Retina (tissue), 1 donor: Measurements from ENCODE around the gene RAPH1.

Experiments used
- DNase-seq: peaks from one replicate; pipeline ENCODE4 v3.0.0-alpha.2; 2016

Gene RAPH1

GRCh38 chr2:203535078-203535783 lies at the start of gene RAPH1:
Gene RAPH1 (minus strand): TSS chr2:203535301. CDS start chr2:203495353, 39,948 bp downstream.
- DNase-seq, result peak; percentile 88

GRCh38 chr2:203584784-203585183 lies 49.7 kb upstream of the RAPH1 start:
- no peak for DNase-seq

- DNase-seq, result no peak
Measured at GRCh38 chr2:203583701-203584100, 48.6 kb upstream of the RAPH1 start.

GRCh38 chr2:203583084-203583695 lies 48.1 kb upstream of the RAPH1 start:
- no peak for DNase-seq

GRCh38 chr2:203582468-203582867 lies 47.4 kb upstream of the RAPH1 start:
- DNase-seq, result no peak

GRCh38 chr2:203580844-203581243 lies 45.7 kb upstream of the RAPH1 start:
- no peak for DNase-seq

- DNase-seq, result no peak
Measured at GRCh38 chr2:203579730-203580129, 44.6 kb upstream of the RAPH1 start.

- DNase-seq, result no peak
Measured at GRCh38 chr2:203578759-203579643, 43.9 kb upstream of the RAPH1 start.

GRCh38 chr2:203574824-203575223 lies 39.7 kb upstream of the RAPH1 start:
- DNase-seq, result no peak

GRCh38 chr2:203572316-203572715 lies 37.2 kb upstream of the RAPH1 start:
- DNase-seq, result no peak

GRCh38 chr2:203569677-203570316 lies 34.7 kb upstream of the RAPH1 start:
- DNase-seq, result no peak

GRCh38 chr2:203567691-203568090 lies 32.6 kb upstream of the RAPH1 start:
- DNase-seq, result no peak

- no peak for DNase-seq
Measured at GRCh38 chr2:203566161-203566560, 31.1 kb upstream of the RAPH1 start.

- DNase-seq, result no peak
Measured at GRCh38 chr2:203565076-203565475, 30.0 kb upstream of the RAPH1 start.

- no peak for DNase-seq
Measured at GRCh38 chr2:203562268-203562667, 27.2 kb upstream of the RAPH1 start.

- no peak for DNase-seq
Measured at GRCh38 chr2:203559641-203560040, 24.5 kb upstream of the RAPH1 start.

GRCh38 chr2:203553784-203554183 lies 18.7 kb upstream of the RAPH1 start:
- no peak for DNase-seq

- DNase-seq, result no peak
Measured at GRCh38 chr2:203551778-203552177, 16.7 kb upstream of the RAPH1 start.

- no peak for DNase-seq
Measured at GRCh38 chr2:203550266-203550665, 15.2 kb upstream of the RAPH1 start.

GRCh38 chr2:203549406-203549805 lies 14.3 kb upstream of the RAPH1 start:
- no peak for DNase-seq

GRCh38 chr2:203548887-203549286 lies 13.8 kb upstream of the RAPH1 start:
- no peak for DNase-seq

GRCh38 chr2:203547356-203547755 lies 12.3 kb upstream of the RAPH1 start:
- DNase-seq, result no peak

- no peak for DNase-seq
Measured at GRCh38 chr2:203544402-203544801, 9.3 kb upstream of the RAPH1 start.
